Esophagus muscularis mucosa (tissue), 3 donors: ENCODE data around the gene WWOX.

ENCODE experiments used
- EP300 ChIP-seq: sonication (generic); formaldehyde crosslinking; IDR thresholded peaks from one replicate; pipeline ENCODE4 v1.6.1; 2017; ENCODE audit warnings: antibody characterized with exemption
- TF ChIP-seq, protein P1 (sequence below), 3 experiments: fragments of 200-600 bp in 2 of 3; fragments of 450-650 bp in 1 of 3; sonication (generic) in 2 of 3; IDR thresholded peaks; one replicate each; pipeline ENCODE4 v1.5.1; 2017 to 2019; ENCODE audit warnings: antibody characterized with exemption in 3 of 3, mild to moderate bottlenecking in 2 of 3, moderate library complexity in 1 of 3

DNA sequence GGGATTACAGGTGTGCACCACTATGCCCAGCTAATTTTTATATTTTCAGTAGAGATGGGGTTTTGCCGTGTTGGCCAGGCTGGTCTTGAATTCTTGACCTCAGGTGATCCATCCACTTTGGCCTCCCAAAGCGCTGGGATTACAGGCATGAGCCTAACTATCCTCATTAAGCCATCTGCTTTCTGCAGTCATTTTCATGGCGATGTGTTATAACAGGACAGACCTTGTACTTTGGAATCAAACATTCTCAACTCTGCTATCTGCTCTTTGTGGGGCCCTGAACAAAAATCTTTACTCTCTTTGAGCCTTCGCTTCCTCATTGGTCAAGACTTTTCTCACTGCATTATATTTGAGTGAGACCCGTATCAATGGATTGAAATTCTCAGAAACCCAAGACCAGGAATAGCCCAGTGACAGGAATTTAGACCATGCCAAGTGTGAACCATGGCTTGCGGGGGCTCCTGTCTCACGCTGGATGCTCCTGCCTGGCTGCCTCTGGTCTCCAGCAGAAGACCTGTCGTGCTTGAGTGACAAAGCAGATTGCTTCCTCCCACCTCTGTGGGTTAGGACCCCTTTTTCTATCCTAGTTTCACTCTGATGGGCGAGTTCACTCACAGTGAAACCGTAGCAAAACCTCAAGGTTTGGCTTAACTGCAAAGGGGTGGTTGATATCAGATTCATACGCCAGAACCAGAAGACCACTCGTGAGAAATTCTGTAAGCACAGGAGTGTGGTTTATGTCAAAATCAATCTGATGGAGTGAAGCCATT, 982.0 kb downstream of the WWOX start:
- TF ChIP-seq, protein P1, sequence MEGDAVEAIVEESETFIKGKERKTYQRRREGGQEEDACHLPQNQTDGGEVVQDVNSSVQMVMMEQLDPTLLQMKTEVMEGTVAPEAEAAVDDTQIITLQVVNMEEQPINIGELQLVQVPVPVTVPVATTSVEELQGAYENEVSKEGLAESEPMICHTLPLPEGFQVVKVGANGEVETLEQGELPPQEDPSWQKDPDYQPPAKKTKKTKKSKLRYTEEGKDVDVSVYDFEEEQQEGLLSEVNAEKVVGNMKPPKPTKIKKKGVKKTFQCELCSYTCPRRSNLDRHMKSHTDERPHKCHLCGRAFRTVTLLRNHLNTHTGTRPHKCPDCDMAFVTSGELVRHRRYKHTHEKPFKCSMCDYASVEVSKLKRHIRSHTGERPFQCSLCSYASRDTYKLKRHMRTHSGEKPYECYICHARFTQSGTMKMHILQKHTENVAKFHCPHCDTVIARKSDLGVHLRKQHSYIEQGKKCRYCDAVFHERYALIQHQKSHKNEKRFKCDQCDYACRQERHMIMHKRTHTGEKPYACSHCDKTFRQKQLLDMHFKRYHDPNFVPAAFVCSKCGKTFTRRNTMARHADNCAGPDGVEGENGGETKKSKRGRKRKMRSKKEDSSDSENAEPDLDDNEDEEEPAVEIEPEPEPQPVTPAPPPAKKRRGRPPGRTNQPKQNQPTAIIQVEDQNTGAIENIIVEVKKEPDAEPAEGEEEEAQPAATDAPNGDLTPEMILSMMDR (IDR thresholded peaks at IDR 0.05) = no peak
- no peak for TF ChIP-seq EP300
